Loucy (cell line): ENCODE data around the gene DEPDC7.
"Not testable (repeated sequence)": the region's sequence is repeated elsewhere in the genome, so short reads cannot be mapped to it uniquely, and the experiment has no call there.

Experiments
- H2AFZ ChIP-seq: fragments of 200-600 bp; sonication (generic); 2 replicates; pipeline ENCODE4 v1.6.0; 2016; ENCODE audit warnings: antibody characterized with exemption, mild to moderate bottlenecking, low read length, moderate library complexity
- H3F3A ChIP-seq: fragments of 200-600 bp; 2 replicates; pipeline ENCODE4 v1.6.0; 2016; ENCODE audit warnings: antibody characterized with exemption, low read depth, mild to moderate bottlenecking
- H3K27me3 ChIP-seq: fragments of 200-600 bp; sonication (generic); 2 replicates; pipeline ENCODE4 v1.6.1; 2014; ENCODE audit warnings: low read length, mild to moderate bottlenecking; ENCODE audit not compliant: insufficient read depth, poor library complexity, severe bottlenecking
- H3K36me3 ChIP-seq: fragments of 200-600 bp; sonication (generic); 2 replicates; pipeline ENCODE4 v1.6.1; 2016; ENCODE audit warnings: low read length; ENCODE audit not compliant: insufficient read depth
- H3K4me1 ChIP-seq: fragments of 200-600 bp; sonication (generic); 2 replicates; pipeline ENCODE4 v1.5.1; 2014; ENCODE audit warnings: low read length, mild to moderate bottlenecking; ENCODE audit not compliant: insufficient read depth, poor library complexity, severe bottlenecking
- H3K4me2 ChIP-seq: fragments of 200-600 bp; sonication (generic); 2 replicates; pipeline ENCODE4 v1.6.0; 2014; ENCODE audit warnings: antibody characterized with exemption, low read length, low read depth, mild to moderate bottlenecking; ENCODE audit not compliant: poor library complexity, severe bottlenecking
- H3K4me3 ChIP-seq: fragments of 200-600 bp; sonication (generic); 2 replicates; pipeline ENCODE4 v1.5.1; 2014; ENCODE audit warnings: low read length, mild to moderate bottlenecking, mixed read lengths; ENCODE audit not compliant: poor library complexity, severe bottlenecking
- H3K79me2 ChIP-seq: fragments of 200-600 bp; sonication (generic); 2 replicates; pipeline ENCODE4 v1.6.1; 2014; ENCODE audit warnings: low read length; ENCODE audit not compliant: insufficient read depth
- H3K9ac ChIP-seq: fragments of 200-600 bp; sonication (generic); 2 replicates; pipeline ENCODE4 v1.6.0; 2014; ENCODE audit warnings: mild to moderate bottlenecking, low read depth, low read length, moderate library complexity; ENCODE audit not compliant: poor library complexity, severe bottlenecking
- H3K9me2 ChIP-seq: fragments of 200-600 bp; sonication (generic); replicated peaks from 2 replicates; pipeline ENCODE4 v1.6.1; 2016; ENCODE audit warnings: low read depth, low read length, mixed read lengths
- H3K9me3 ChIP-seq: fragments of 200-600 bp; sonication (generic); 2 replicates; pipeline ENCODE4 v1.6.1; 2014; ENCODE audit warnings: mild to moderate bottlenecking, antibody characterized with exemption, low read length, low read depth; ENCODE audit not compliant: insufficient read depth
- H4K20me1 ChIP-seq: fragments of 200-600 bp; sonication (generic); 2 replicates; pipeline ENCODE4 v1.6.0; 2014; ENCODE audit warnings: antibody characterized with exemption, low read length, mild to moderate bottlenecking; ENCODE audit not compliant: insufficient read depth, poor library complexity, severe bottlenecking
- EZH2phosphoT487 ChIP-seq: fragments of 200-600 bp; IDR thresholded peaks from 2 replicates; pipeline ENCODE4 v1.6.1; 2018; ENCODE audit warnings: antibody characterized with exemption, mild to moderate bottlenecking, moderate library complexity, borderline replicate concordance
- TF ChIP-seq, protein P1 (sequence below): fragments of 200-600 bp; sonication (generic); conservative IDR thresholded peaks from 2 replicates; pipeline ENCODE4 v1.5.1; 2014; ENCODE audit warnings: mild to moderate bottlenecking, antibody characterized with exemption, low read length

The DEPDC7 gene

DNA sequence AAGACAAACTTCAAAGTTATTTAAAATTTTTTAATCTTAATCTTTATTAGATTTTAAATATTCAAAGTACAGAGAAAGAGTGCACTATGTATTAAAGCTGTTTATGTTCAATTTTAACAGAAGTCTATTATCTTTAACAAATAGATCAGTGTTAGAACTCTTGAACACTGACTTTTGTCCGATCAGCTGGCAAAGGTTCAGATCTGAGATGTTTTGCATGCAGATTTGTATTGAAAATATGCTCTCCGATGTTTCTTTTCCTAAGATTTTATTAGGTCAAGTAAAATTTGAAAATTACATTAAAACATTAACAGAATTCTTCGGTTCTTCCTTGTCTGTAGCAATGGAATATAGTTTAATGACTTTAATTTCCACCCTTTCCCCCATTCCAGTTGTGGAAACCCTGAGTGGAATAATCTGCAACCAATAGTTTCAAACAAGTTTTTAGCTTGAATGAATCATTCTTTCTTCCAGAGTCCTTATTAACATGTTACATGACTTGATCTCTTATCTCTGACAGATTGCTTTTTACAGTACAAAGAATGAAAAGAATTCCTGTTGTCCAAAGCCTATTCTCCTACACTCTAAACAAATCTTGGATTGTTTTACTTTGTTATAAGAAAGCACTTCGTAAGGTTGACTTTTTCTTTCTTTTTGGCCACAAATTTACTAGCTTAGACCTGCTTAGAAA, 12.3 kb downstream of the DEPDC7 start:
- H3K27me3 ChIP-seq = no peaks in the 10 kb centered on the region
- no peak overlapping the region for H3K4me2 ChIP-seq
- no peak overlapping the region for H3K4me3 ChIP-seq
- H3F3A ChIP-seq = no peaks in the 10 kb centered on the region
- no peaks in the 10 kb centered on the region for H3K79me2 ChIP-seq
- H3K9me3 ChIP-seq = no peaks in the 10 kb centered on the region
- H2AFZ ChIP-seq = no peak overlapping the region
- H4K20me1 ChIP-seq = no peaks in the 10 kb centered on the region
- no peaks in the 10 kb centered on the region for H3K36me3 ChIP-seq
- TF ChIP-seq, protein P1, sequence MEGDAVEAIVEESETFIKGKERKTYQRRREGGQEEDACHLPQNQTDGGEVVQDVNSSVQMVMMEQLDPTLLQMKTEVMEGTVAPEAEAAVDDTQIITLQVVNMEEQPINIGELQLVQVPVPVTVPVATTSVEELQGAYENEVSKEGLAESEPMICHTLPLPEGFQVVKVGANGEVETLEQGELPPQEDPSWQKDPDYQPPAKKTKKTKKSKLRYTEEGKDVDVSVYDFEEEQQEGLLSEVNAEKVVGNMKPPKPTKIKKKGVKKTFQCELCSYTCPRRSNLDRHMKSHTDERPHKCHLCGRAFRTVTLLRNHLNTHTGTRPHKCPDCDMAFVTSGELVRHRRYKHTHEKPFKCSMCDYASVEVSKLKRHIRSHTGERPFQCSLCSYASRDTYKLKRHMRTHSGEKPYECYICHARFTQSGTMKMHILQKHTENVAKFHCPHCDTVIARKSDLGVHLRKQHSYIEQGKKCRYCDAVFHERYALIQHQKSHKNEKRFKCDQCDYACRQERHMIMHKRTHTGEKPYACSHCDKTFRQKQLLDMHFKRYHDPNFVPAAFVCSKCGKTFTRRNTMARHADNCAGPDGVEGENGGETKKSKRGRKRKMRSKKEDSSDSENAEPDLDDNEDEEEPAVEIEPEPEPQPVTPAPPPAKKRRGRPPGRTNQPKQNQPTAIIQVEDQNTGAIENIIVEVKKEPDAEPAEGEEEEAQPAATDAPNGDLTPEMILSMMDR = no peak
- no peak for TF ChIP-seq EZH2phosphoT487
- H3K4me1 ChIP-seq = peaks cover 9% of the 10 kb centered on the region
- no peaks in the 10 kb centered on the region for H3K9me2 ChIP-seq
- no peak overlapping the region for H3K9ac ChIP-seq

DNA sequence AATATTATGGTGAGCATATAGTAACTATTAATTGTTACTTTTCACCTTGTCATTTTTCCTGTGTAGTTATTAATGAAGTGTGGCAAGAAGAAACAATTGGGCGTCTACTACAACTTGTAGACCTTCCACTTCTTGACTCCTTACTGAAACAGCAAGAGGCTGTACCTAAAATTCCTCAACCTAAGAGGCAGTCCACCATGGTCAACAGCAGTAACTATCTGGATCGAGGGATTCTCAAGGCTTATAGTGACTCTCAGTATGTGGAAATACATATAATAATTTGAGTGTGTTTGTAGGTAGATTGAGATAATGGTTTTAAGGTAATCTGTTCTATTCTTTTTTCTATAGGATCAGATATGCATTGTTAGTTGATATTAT, 12.8 kb downstream of the DEPDC7 start:
- no peak overlapping the region for H3K9ac ChIP-seq
- H3F3A ChIP-seq = no peaks in the 10 kb centered on the region
- H3K4me1 ChIP-seq = peaks cover 8% of the 10 kb centered on the region
- no peaks in the 10 kb centered on the region for H3K9me3 ChIP-seq
- no peak overlapping the region for H3K4me3 ChIP-seq
- no peak overlapping the region for H2AFZ ChIP-seq
- H3K9me2 ChIP-seq = no peaks in the 10 kb centered on the region
- TF ChIP-seq EZH2phosphoT487 = no peak
- TF ChIP-seq, protein P1 = no peak
- H3K4me2 ChIP-seq = no peak overlapping the region
- no peaks in the 10 kb centered on the region for H3K79me2 ChIP-seq
- H3K36me3 ChIP-seq = no peaks in the 10 kb centered on the region
- H4K20me1 ChIP-seq = no peaks in the 10 kb centered on the region
- H3K27me3 ChIP-seq = no peaks in the 10 kb centered on the region

DNA sequence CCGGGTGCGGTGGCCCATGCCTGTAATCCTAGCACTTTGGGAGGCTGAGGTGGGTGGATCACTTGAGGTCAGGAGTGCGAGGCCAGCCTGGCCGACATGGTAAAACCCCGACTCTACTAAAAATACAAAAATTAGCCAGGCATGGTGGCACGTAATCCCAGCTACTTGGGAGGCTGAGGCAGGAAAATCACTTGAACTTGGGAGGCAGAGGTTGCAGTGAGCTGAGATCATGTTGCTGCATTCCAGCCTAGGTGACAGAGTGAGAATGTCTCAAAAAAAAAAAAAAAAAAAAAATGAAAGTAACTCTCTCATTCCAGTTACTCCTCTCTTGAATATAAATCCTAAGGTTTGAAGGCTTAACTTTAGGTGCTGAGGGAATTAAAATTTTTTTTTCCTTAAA, 13.5 kb downstream of the DEPDC7 start:
- not testable (repeated sequence) for H3K27me3 ChIP-seq, H3K4me3 ChIP-seq, H3K9ac ChIP-seq, H3K9me2 ChIP-seq, H3K4me2 ChIP-seq, H4K20me1 ChIP-seq, H2AFZ ChIP-seq, H3K4me1 ChIP-seq, H3K79me2 ChIP-seq, H3F3A ChIP-seq, H3K36me3 ChIP-seq, H3K9me3 ChIP-seq

DNA sequence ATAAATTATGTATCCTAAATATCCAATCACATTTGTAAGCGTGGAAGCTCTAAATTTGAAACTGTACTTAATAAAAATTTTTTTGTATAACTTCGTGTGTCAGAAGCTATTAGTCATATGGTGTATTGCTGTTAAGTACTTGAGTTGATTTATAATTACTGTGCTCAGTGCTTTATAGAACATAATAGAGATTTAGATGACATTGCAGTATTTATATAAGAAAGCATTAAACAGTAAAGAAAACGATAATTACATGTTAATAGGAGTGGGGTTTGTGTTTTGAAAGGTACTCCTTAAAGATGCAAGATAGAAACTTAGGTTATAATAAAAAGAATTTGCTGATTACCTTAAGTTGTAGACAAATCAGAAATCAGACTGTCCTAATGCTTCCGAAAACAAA, 17.8 kb downstream of the DEPDC7 start:
- Histone ChIP-seq H3K9me3 (no peaks in the 10 kb centered on the region), H3K9ac (no peak overlapping the region), H3K9me2 (no peaks in the 10 kb centered on the region), H4K20me1 (no peaks in the 10 kb centered on the region), H3K4me3 (no peak overlapping the region), H3K36me3 (no peaks in the 10 kb centered on the region), H2AFZ (no peak overlapping the region), H3K4me1 (peaks cover 3% of the 10 kb centered on the region), H3K4me2 (no peak overlapping the region), H3F3A (no peaks in the 10 kb centered on the region), H3K79me2 (no peaks in the 10 kb centered on the region), H3K27me3 (no peaks in the 10 kb centered on the region)
- TF ChIP-seq, protein P1 = no peak
- TF ChIP-seq EZH2phosphoT487 = no peak
